HG03108 (cell line): ENCODE results near the gene TRIM3.

Experiments used
- ATAC-seq: cut with Tn5 transposase; IDR thresholded peaks from one replicate; pipeline ENCODE4 v1.9.1; 2021; ENCODE audit warnings: moderate library complexity; ENCODE audit not compliant: unreplicated experiment

The TRIM3 gene

GRCh38 chr11:6442441-6442840 lies 31.3 kb downstream of the TRIM3 start:
- no peak for ATAC-seq

DNA sequence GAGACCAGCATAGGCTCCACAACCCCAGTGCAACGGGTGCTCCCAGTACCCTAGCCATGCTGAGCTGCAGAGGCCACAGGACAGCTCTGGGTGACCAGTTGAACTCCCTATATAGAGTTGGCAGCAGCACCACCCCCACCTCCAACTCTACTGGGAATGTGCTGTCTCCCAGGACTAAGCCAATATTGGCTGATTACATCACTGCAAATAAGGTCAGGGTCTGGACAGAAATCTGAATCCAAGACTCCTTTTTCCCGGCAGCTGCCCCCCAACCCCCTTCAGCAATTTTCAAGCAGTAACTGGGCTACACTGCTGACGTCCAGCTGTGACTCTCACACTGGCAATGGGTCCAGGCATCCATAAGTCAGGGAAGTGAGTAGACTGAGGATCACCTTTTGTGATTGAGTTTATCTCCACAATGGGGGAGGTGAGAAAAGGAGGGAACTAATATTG lies 32.8 kb downstream of the TRIM3 start, which contains the start of gene HPX:
Gene HPX, minus strand, starts transcription at position 82 of the 453 bp plus-strand sequence. Its CDS starts 24 bp downstream, at position 58.
- no peak for ATAC-seq

- no peak for ATAC-seq
Observed at GRCh38 chr11:6438979-6439571, 34.7 kb downstream of the TRIM3 start.

DNA sequence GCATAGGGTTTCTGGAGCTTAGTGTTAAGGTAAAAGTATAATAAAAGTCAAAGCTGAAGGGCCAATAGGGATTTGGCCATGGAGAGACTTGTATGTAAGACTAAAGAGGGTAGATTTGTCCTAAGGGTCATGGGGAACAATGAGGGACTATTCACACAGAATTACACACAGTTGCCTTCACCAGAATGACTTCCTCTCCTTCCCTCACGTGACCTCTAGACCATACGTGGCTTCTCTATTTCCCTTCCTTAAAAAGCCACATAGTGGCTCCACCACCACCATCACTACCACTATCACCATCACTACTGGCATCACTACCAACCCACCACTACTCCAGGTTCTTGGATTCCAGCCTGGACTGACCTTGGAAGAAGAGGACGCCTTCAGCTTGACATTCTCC lies 35.7 kb downstream of the TRIM3 start:
- ATAC-seq: no peak

DNA sequence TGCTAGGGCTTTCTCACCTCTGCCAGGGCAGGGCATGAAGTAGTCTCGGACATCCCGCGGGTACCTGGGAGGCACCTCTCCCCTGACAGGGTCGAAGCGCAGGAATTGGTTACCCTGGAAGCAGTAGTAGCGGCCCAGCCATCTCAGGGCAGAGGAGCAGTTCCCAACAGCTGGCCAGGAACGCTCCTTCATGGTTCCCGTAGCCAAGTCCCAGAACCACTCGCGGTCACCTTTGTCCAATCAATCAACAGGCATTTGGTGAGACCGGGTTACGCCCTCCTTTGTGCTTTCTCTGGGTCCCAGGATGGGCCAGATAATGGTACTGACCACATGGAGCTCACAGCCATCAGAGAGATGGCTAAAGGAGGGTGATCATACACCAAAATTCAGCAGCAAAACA lies 36.3 kb downstream of the TRIM3 start:
- ATAC-seq: no peak

DNA sequence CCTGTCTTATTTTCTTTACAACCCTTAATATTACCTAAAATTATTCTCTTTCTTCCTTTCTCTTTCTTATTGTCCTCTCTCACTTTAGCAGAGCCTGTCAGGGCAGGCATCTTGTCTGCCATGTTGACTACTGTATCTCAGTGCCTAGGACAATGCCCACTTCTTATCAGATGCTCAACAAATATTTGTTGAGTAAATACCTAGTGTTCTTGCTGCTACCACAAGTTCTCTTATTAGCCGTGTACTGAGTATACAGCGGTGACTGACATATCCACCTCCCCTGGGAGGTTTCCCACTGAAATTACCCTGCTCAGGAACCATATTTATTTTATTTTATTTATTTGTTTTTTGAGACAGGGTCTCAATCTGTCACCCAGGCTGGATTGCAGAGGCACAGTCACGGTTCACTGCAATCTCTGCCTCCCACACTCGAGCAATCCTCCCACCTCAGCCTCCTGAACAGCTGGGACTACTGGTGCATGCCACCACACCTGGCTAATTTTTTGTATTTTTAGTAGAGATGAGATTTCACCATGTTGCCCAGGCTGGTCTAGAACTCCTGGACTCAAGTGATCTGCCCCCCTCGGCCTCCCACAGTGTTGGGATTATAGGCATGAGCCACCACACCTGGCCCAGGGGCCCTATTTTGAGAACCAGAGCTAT lies 39.6 kb downstream of the TRIM3 start:
- ATAC-seq: no peak

- ATAC-seq: no peak
Observed at GRCh38 chr11:6431861-6432260, 41.9 kb downstream of the TRIM3 start.

DNA sequence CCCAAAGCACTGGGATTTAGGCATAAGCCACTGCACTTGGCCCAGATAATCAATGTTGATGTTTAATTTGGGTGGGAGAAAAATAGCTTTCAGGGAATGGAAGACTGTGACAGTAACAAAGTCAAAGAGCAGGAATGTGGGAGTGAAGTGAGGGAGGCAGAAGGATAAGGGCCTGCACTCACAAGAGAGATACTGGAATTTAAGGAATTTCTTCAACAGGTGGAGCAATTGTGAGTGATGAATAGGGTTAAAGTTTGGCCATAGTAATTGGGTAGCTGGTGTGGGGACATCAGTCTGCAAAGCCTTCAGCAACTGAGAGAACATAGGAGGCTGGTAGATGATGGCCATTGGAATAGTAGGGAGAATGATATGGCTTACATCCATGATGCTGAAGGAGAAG lies 46.2 kb downstream of the TRIM3 start:
- ATAC-seq: no peak

GRCh38 chr11:6420677-6421076 lies 53.1 kb downstream of the TRIM3 start:
- no peak for ATAC-seq

- no peak for ATAC-seq
Observed at GRCh38 chr11:6419009-6419631, 54.6 kb downstream of the TRIM3 start, which contains the start of gene APBB1. Gene APBB1, minus strand, starts transcription at chr11:6419094. Its CDS starts 7,747 bp downstream, at chr11:6411347.

DNA sequence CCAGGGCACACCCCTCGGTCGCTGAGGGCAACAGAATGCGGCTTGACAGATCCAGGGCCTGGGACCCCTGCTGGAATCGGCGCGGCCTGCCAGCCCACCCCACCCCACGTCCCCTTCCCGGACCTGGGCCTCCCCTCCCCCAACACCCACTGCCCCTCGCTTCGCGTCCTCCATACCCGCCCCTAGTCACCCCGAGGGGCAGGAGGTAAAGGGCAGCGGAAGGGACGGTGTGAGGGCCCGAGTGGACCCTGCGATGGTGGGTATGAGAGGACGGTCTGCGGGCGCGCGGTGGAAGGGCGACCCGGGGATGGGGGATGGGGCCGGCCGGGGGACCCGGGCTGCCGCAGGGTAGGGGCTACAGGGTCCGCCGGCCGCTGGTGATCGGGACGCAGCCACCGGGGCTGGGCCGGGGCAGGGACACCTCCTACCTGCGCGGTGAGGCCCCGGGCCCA lies 55.2 kb downstream of the TRIM3 start:
- ATAC-seq: no peak

GRCh38 chr11:6417907-6418556 lies 55.7 kb downstream of the TRIM3 start:
- no peak for ATAC-seq

GRCh38 chr11:6415797-6416196 lies 57.9 kb downstream of the TRIM3 start:
- no peak for ATAC-seq

DNA sequence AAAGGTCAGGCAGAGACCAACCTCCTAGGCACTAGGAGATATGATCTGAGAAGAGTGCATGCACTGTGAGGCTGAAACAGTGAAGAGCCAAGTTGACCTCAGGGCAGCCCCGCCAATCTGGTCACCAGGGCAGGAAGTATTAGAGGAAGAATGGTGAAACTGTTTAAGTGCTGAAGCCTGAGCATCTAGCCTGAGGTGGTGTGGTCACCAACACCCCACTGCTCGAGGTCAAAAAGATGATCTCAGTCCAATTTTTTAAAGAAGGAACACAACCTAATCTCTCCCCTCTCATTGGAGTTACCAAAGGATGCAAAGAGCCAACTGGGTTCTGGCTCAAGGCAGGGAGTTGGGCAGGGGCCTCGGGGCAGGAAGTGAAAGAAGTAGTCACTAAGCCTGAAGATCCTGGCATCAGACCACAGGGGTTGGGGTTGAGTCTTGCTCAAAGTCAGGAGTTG lies 58.8 kb downstream of the TRIM3 start:
- peak; percentile 63 for ATAC-seq

GRCh38 chr11:6413791-6414201 lies 59.9 kb downstream of the TRIM3 start:
- no peak for ATAC-seq

DNA sequence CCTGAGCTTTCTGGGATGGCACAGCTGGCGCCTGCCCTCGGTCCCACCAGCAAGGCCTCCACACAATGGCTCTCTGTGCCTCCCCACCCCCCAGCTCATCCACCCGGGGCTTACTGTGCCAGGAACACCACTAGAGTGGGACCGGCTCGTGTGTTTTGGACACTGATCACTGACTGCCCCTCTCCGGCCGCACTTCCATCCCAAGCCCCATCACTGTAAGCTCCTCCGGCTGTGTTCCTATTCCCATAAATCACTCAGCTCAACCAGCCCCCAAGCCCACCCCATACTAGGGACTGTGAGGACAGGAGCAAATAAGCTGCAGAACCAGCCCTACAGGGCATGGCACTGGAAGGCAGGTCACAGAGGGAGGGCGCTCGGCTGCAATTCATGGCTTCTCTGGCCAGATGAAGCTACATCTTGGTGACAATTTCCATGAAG lies 62.1 kb downstream of the TRIM3 start:
- ATAC-seq: no peak

- no peak for ATAC-seq
Observed at GRCh38 chr11:6410695-6411430, 62.9 kb downstream of the TRIM3 start.

- no peak for ATAC-seq
Observed at GRCh38 chr11:6406370-6406769, 67.4 kb downstream of the TRIM3 start.

DNA sequence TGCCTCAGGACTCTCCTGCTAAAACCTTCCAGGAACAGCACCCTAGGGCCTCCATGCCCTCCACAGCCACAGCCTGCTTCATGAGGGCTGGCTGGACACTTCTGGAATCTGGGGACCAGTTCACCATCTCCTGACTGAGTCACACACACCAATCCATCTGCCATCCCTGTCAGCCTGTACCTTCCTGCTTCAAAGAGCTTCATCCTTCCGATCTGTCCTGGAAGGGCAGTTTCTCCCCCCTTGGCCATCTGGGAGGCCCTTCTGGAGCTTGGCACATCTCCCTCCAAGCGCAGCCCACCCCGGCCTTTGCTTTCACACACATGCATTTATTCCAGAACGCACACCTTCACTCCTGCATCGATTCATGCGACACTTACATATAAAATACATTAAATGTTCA lies 67.9 kb downstream of the TRIM3 start:
- ATAC-seq: no peak

DNA sequence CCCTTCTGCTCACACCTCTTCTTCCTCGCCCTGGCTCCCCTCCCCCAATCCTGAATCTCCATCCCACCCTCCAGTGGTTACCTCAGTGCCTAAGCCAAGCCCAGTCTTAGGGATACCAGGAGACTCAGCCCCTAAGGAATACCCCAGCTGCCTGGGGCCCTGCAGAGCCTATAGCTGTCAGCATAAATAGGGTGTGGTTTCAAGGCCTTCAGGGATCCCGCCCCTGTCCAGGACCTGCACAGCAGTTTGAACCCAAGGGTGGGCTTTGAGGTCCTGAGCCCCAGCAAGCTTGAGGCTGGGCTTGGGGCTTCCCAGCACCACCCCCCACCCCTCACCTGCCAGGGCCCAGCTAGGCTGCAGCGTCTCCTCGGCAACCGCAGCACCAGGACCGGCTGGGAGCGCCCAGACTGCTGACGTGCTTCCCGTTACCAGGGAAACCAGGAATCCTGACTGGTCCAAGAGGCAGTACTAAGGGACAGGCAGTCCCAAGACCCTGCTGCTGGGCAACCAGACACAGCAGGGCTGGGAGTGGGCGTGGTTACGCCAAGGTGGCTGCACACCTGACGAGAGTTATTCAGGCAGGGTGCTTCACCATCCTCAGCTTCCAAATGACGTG lies 68.6 kb downstream of the TRIM3 start:
- no peak for ATAC-seq
